Urinary bladder (tissue), 4 donors: Measurements from ENCODE around the gene OR1F1. TPM values are rescaled to one million over a fixed set of nuclear protein-coding genes. Genes with fewer than 3 reads are reported as not detected.
"Not testable (repeated sequence)": the region's sequence is repeated elsewhere in the genome, so short reads cannot be mapped to it uniquely, and the experiment has no call there.

Source experiments
- DNase-seq: peaks from one replicate; pipeline ENCODE4 v3.0.0-alpha.2; 2015; ENCODE audit errors: extremely low spot score
- H3K27ac ChIP-seq: one replicate; pipeline ENCODE4 v1.5.1; 2013; ENCODE audit warnings: low read depth, mild to moderate bottlenecking, moderate library complexity
- H3K36me3 ChIP-seq: one replicate; pipeline ENCODE4 v1.6.1; 2013; ENCODE audit warnings: mild to moderate bottlenecking, moderate library complexity; ENCODE audit not compliant: insufficient read depth
- H3K4me1 ChIP-seq: one replicate; pipeline ENCODE4 v1.6.1; 2013; ENCODE audit warnings: mild to moderate bottlenecking, moderate library complexity; ENCODE audit not compliant: insufficient read depth
- H3K4me3 ChIP-seq: one replicate; pipeline ENCODE4 v1.5.1; 2013; ENCODE audit warnings: low read depth, low read length
- WGBS: extraction: QIAGEN DNeasy Blood & Tissue Kit; methylation state at CpG from one replicate; pipeline ENCODE4 v1.1.7; 2013; 5-methylcytosine and 5-hydroxymethylcytosine counted together
- polyA plus RNA-seq: library from polyadenylated mRNA; stranded (reverse); fragments of 200-250 nt; gene quantifications from one replicate; pipeline ENCODE4 v1.2.3, GENCODE V29; 2013
- total RNA-seq: library from RNA; depleted of rRNA; stranded (reverse); fragments of >200 nt; gene quantifications from one replicate; pipeline ENCODE4 v1.2.3, GENCODE V29; 2014
- donor health status: healthy with polysubstance abuse.
- donor health status: healthy.

Gene OR1F1
- total RNA-seq = not detected
- not detected for polyA plus RNA-seq

GRCh38 chr16:3187798-3188674, at the start of gene OR1F1:
Gene OR1F1 (plus strand): TSS chr16:3188204.
- H3K36me3 ChIP-seq = no peaks in the 10 kb centered on the region
- peak within 1 kb of the TSS; percentile 16 for H3K4me3 ChIP-seq
- 1% methylated on average over 51 of the region's 51 CpGs for WGBS
- peaks cover 2% of the 10 kb centered on the region for H3K4me1 ChIP-seq
- DNase-seq = no peak
- H3K27ac ChIP-seq = no peak within 1 kb of the TSS

GRCh38 chr16:3138342-3138741, 49.7 kb upstream of the OR1F1 start:
- H3K4me3 ChIP-seq = no peak overlapping the region
- H3K27ac ChIP-seq = no peak overlapping the region
- peaks cover 2% of the 10 kb centered on the region for H3K36me3 ChIP-seq
- DNase-seq = no peak
- no peaks in the 10 kb centered on the region for H3K4me1 ChIP-seq
- WGBS = 91% methylated on average over 21 of the region's 21 CpGs

GRCh38 chr16:3138823-3139426, 49.1 kb upstream of the OR1F1 start:
- Histone ChIP-seq H3K4me1 (no peaks in the 10 kb centered on the region), H3K27ac (no peak overlapping the region), H3K36me3 (peaks cover 2% of the 10 kb centered on the region), H3K4me3 (no peak overlapping the region)
- 91% methylated on average over 14 of the region's 14 CpGs for WGBS
- no peak for DNase-seq

GRCh38 chr16:3139561-3139960, 48.4 kb upstream of the OR1F1 start:
- not testable (repeated sequence) for H3K27ac ChIP-seq, H3K4me1 ChIP-seq, H3K36me3 ChIP-seq, H3K4me3 ChIP-seq, DNase-seq
- 86% methylated on average over 9 of the region's 9 CpGs for WGBS

GRCh38 chr16:3140603-3141427, 47.2 kb upstream of the OR1F1 start:
- Histone ChIP-seq H3K36me3 (peaks cover 2% of the 10 kb centered on the region), H3K27ac (no peak overlapping the region), H3K4me3 (no peak overlapping the region), H3K4me1 (no peaks in the 10 kb centered on the region)
- no peak for DNase-seq
- WGBS = 95% methylated on average over 69 of the region's 69 CpGs

- H3K27ac ChIP-seq = no peak overlapping the region
- no peak for DNase-seq
- WGBS = 96% methylated on average over 23 of the region's 23 CpGs
- H3K4me3 ChIP-seq = no peak overlapping the region
- H3K4me1 ChIP-seq = no peaks in the 10 kb centered on the region
- peaks cover 2% of the 10 kb centered on the region for H3K36me3 ChIP-seq
Observed at GRCh38 chr16:3141781-3142311, 46.2 kb upstream of the OR1F1 start.

GRCh38 chr16:3142327-3142726, 45.7 kb upstream of the OR1F1 start:
- 97% methylated on average over 22 of the region's 22 CpGs for WGBS
- Histone ChIP-seq H3K27ac (no peak overlapping the region), H3K4me1 (no peaks in the 10 kb centered on the region), H3K4me3 (no peak overlapping the region), H3K36me3 (peaks cover 2% of the 10 kb centered on the region)
- no peak for DNase-seq

GRCh38 chr16:3142770-3143169, 45.2 kb upstream of the OR1F1 start:
- H3K4me3 ChIP-seq = no peak overlapping the region
- no peak for DNase-seq
- WGBS = 94% methylated on average over 13 of the region's 13 CpGs
- H3K4me1 ChIP-seq = no peaks in the 10 kb centered on the region
- H3K27ac ChIP-seq = no peak overlapping the region
- peaks cover 2% of the 10 kb centered on the region for H3K36me3 ChIP-seq

- no peak overlapping the region for H3K4me3 ChIP-seq
- H3K4me1 ChIP-seq = no peaks in the 10 kb centered on the region
- no peak for DNase-seq
- no peak overlapping the region for H3K27ac ChIP-seq
- H3K36me3 ChIP-seq = no peaks in the 10 kb centered on the region
- 93% methylated on average over 11 of the region's 11 CpGs for WGBS
Observed at GRCh38 chr16:3143189-3143588, 44.8 kb upstream of the OR1F1 start.

- no peak for DNase-seq
- H3K4me3 ChIP-seq = no peak overlapping the region
Observed at GRCh38 chr16:3143598-3144320, 44.2 kb upstream of the OR1F1 start.

GRCh38 chr16:3144321-3144983, 43.6 kb upstream of the OR1F1 start:
- WGBS = 76% methylated on average over 18 of the region's 18 CpGs
- Histone ChIP-seq H3K4me3 (no peak overlapping the region), H3K36me3 (no peaks in the 10 kb centered on the region), H3K27ac (no peak overlapping the region), H3K4me1 (no peaks in the 10 kb centered on the region)
- no peak for DNase-seq

More at GRCh38 chr16:3143598-3144320, 44.2 kb upstream of the OR1F1 start:
- Histone ChIP-seq H3K36me3 (no peaks in the 10 kb centered on the region), H3K4me1 (no peaks in the 10 kb centered on the region), H3K27ac (no peak overlapping the region)
- 79% methylated on average over 23 of the region's 23 CpGs for WGBS

- H3K4me3 ChIP-seq = no peak overlapping the region
- no peaks in the 10 kb centered on the region for H3K4me1 ChIP-seq
- DNase-seq = no peak
- WGBS = 79% methylated on average over 10 of the region's 10 CpGs
- no peak overlapping the region for H3K27ac ChIP-seq
- no peaks in the 10 kb centered on the region for H3K36me3 ChIP-seq
Observed at GRCh38 chr16:3145151-3145550, 42.9 kb upstream of the OR1F1 start.
